A673 (cell line): Measurements from ENCODE around the gene DDI1. TPM values are rescaled to one million over a fixed set of nuclear protein-coding genes. Genes with fewer than 3 reads are reported as not detected.

Source experiments
- BruUV-seq: library from RNA; stranded (reverse); fragments of 400-500 nt; replicated peaks from 2 replicates; lab custom pipeline; 2021; lab: Mats Ljungman, UMichigan
- CTCF ChIA-PET: fragments of 300-600 bp; sonication (Branson Sonifier 250); formaldehyde crosslinking; loops from one replicate; lab custom pipeline; 2022; ENCODE audit warnings: antibody characterized with exemption; lab: Charles Lee
- POLR2A ChIA-PET: fragments of 300-600 bp; sonication (Branson Sonifier 250); formaldehyde crosslinking; loops from one replicate; lab custom pipeline; 2022; ENCODE audit warnings: antibody characterized with exemption; ENCODE audit not compliant: low non-redundant PET; lab: Charles Lee
- DNase-seq: peaks from one replicate; pipeline ENCODE4 v3.0.0-alpha.2; 2015; ENCODE audit warnings: low spot score
- H3K27ac ChIP-seq: fragments of 200-600 bp; sonication (generic); 2 replicates; pipeline ENCODE4 v1.5.1; 2016; ENCODE audit warnings: mixed run types, low read depth, mild to moderate bottlenecking, mixed read lengths, antibody characterized with exemption, low read length; ENCODE audit not compliant: poor library complexity, severe bottlenecking
- H3K27me3 ChIP-seq: fragments of 200-600 bp; sonication (generic); replicated peaks from 2 replicates; pipeline ENCODE4 v1.6.1; 2017; ENCODE audit warnings: mixed run types, low read depth, mild to moderate bottlenecking, mixed read lengths, antibody characterized with exemption, low read length; ENCODE audit not compliant: insufficient read depth, poor library complexity
- H3K36me3 ChIP-seq: fragments of 200-600 bp; sonication (generic); 2 replicates; pipeline ENCODE4 v1.6.1; 2016; ENCODE audit warnings: mixed run types, mild to moderate bottlenecking, mixed read lengths, antibody characterized with exemption, low read length; ENCODE audit not compliant: insufficient read depth, poor library complexity, severe bottlenecking
- H3K4me1 ChIP-seq: fragments of 200-600 bp; sonication (generic); 2 replicates; pipeline ENCODE4 v1.6.1; 2017; ENCODE audit warnings: mixed run types, mild to moderate bottlenecking, mixed read lengths, antibody characterized with exemption, low read length; ENCODE audit not compliant: insufficient read depth, poor library complexity, severe bottlenecking
- H3K4me3 ChIP-seq: fragments of 200-600 bp; sonication (generic); 2 replicates; pipeline ENCODE4 v1.5.1; 2016; ENCODE audit warnings: low read depth, mixed run types, mild to moderate bottlenecking, mixed read lengths, low read length; ENCODE audit not compliant: poor library complexity, severe bottlenecking
- H3K9me3 ChIP-seq: fragments of 200-600 bp; sonication (generic); 2 replicates; pipeline ENCODE4 v1.6.1; 2016; ENCODE audit warnings: mixed run types, low read depth, mild to moderate bottlenecking, mixed read lengths, antibody characterized with exemption, low read length; ENCODE audit not compliant: poor library complexity, severe bottlenecking
- CTCF ChIP-seq: fragments of 300-800, 200-600 bp; sonication (generic); conservative IDR thresholded peaks from 2 replicates; pipeline ENCODE4 v1.5.1; 2017; ENCODE audit warnings: low read depth, mild to moderate bottlenecking, antibody characterized with exemption, low read length, moderate library complexity, mixed read lengths
- EZH2 ChIP-seq: fragments of 200-600 bp; sonication (generic); IDR thresholded peaks from 2 replicates; pipeline ENCODE4 v1.6.1; 2017; ENCODE audit warnings: borderline replicate concordance, low read depth, mild to moderate bottlenecking, mixed read lengths, antibody characterized with exemption, low read length; ENCODE audit not compliant: poor library complexity, severe bottlenecking
- intact Hi-C: fragments of 100-400 bp; cut with micrococcal nuclease; formaldehyde crosslinking; loops from one replicate; pipeline ENCODE4 v1.10.0; 2022; ENCODE audit not compliant: unreplicated experiment
- total RNA-seq: library from RNA; stranded (reverse); gene quantifications from 2 replicates; pipeline ENCODE4 v1.2.3, GENCODE V29; 2021

DDI1 gene
- total RNA-seq, 1 experiment from 2014 or later, result not detected

GRCh38 chr11:104078245-104078644 lies 41.8 kb downstream of the DDI1 start:
- Histone ChIP-seq H3K9me3 (no peaks in the 10 kb centered on the region), H3K4me3 (no peak overlapping the region), H3K27ac (no peak overlapping the region), H3K27me3 (no peaks in the 10 kb centered on the region), H3K36me3 (no peaks in the 10 kb centered on the region), H3K4me1 (peaks cover 5% of the 10 kb centered on the region)
- intact Hi-C loops, result no loop called here
- no peak for DNase-seq
- POLR2A ChIA-PET, result no interaction called here
- TF ChIP-seq EZH2, result no peak
- TF ChIP-seq CTCF, result no peak
- BruUV-seq, result no TSS peak
- CTCF ChIA-PET, result no interaction called here

- BruUV-seq, result no TSS peak
- no peaks in the 10 kb centered on the region for H3K36me3 ChIP-seq
- no peak overlapping the region for H3K27ac ChIP-seq
- no peaks in the 10 kb centered on the region for H3K27me3 ChIP-seq
- TF ChIP-seq EZH2 (no peak), CTCF (no peak)
- no peak for DNase-seq
- no peaks in the 10 kb centered on the region for H3K9me3 ChIP-seq
- intact Hi-C loops, result no loop called here
- ChIA-PET POLR2A (no interaction called here), CTCF (no interaction called here)
- H3K4me1 ChIP-seq, result no peaks in the 10 kb centered on the region
- H3K4me3 ChIP-seq, result no peak overlapping the region
These were observed 42.6 kb downstream of the DDI1 start for GRCh38 chr11:104078995-104079394.

- Histone ChIP-seq H3K27me3 (no peaks in the 10 kb centered on the region), H3K4me1 (peaks cover under 1% of the 10 kb centered on the region), H3K36me3 (no peaks in the 10 kb centered on the region), H3K9me3 (no peaks in the 10 kb centered on the region), H3K27ac (no peak overlapping the region), H3K4me3 (no peak overlapping the region)
- TF ChIP-seq EZH2, result no peak
- no peak for TF ChIP-seq CTCF
- DNase-seq, result no peak
- no TSS peak for BruUV-seq
- ChIA-PET CTCF (interaction anchor here (0.7 kb wide), 1 partner anchor 545 kb away, joined by 8 read pairs; no protein-coding TSS in a partner anchor), POLR2A (interaction anchor here (0.6 to 0.7 kb wide), 2 partner anchors 190 to 209 kb away, joined by 5 to 8 read pairs; no protein-coding TSS in a partner anchor)
- intact Hi-C loops, result no loop called here
These were observed 50.2 kb downstream of the DDI1 start for GRCh38 chr11:104086621-104087020.

Other genes with a start within 250 kb of the DDI1 start
- 6.0 and 6.1 TPM in 2 replicates for gene PDGFD, start 127.5 kb downstream of the DDI1 start, total RNA-seq